ENCODE data around the gene LRP3.

- TF ChIP-seq GATA2 (IDR thresholded peaks at IDR 0.05; ENCODE audit: low read depth, low read length) (no peak), GATA3 (IDR thresholded peaks at IDR 0.05; ENCODE audit: low read depth, low read length) (no peak)
These were observed 40.0 kb downstream of the LRP3 start for GRCh38 chr19:33234092-33234491.

Data from SH-SY5Y (cell line).